Psoas muscle (tissue), 8 donors: ENCODE measurements around the gene COL1A1. TPM values are rescaled to one million over a fixed set of nuclear protein-coding genes. Genes with fewer than 3 reads are reported as not detected.

ENCODE experiments used
- ATAC-seq, 4 donors: fragments of 200-7000 bp; cut with Tn5 transposase; one replicate each; pipeline ENCODE4 v1.9.1; 2020; ENCODE audit warnings: moderate library complexity in 3 of 4, mild to moderate bottlenecking in 2 of 4
- DNase-seq, 2 donors: peaks; one replicate each; pipeline ENCODE4 v3.0.0-alpha.2; 2020
- H3K27ac ChIP-seq: fragments of 200-600 bp; one replicate; pipeline ENCODE4 v1.8.0; 2022
- H3K27me3 ChIP-seq, 3 donors: fragments of 200-600 bp in 1 of 3; one replicate each; pipeline versions ENCODE4 v1.6.1 to v1.8.0; 2013 to 2022; ENCODE audit warnings: low read length in 2 of 3, mild to moderate bottlenecking in 2 of 3, moderate library complexity in 1 of 3; ENCODE audit not compliant: insufficient read depth in 3 of 3
- H3K36me3 ChIP-seq, 2 donors: fragments of 200-600 bp in 1 of 2; one replicate each; pipeline versions ENCODE4 v1.6.1 to v1.8.0; 2013 to 2022; ENCODE audit warnings: low read depth in 1 of 2, mild to moderate bottlenecking in 1 of 2, moderate library complexity in 1 of 2; ENCODE audit not compliant: insufficient read depth in 1 of 2
- H3K4me1 ChIP-seq: fragments of 200-600 bp; one replicate; pipeline ENCODE4 v1.8.0; 2022
- H3K4me3 ChIP-seq: fragments of 200-600 bp; one replicate; pipeline ENCODE4 v1.8.0; 2022; ENCODE audit warnings: mild to moderate bottlenecking
- H3K9me3 ChIP-seq: fragments of 200-600 bp; one replicate; pipeline ENCODE4 v1.8.0; 2022
- CTCF ChIP-seq: fragments of 200-600 bp; IDR thresholded peaks from one replicate; pipeline ENCODE4 v1.8.0; 2022; ENCODE audit warnings: antibody characterized with exemption
- WGBS, 3 donors: extraction: QIAGEN DNeasy Blood & Tissue Kit; methylation state at CpG; one replicate each; pipeline versions ENCODE4 v1.1.6 to v1.1.7; 2013; 5-methylcytosine and 5-hydroxymethylcytosine counted together
- intact Hi-C, 2 donors: fragments of 100-400 bp; cut with DNase I; formaldehyde crosslinking; loops; one replicate each; pipeline versions ENCODE4 v1.11.0 to v1.14.2; 2022
- polyA plus RNA-seq, 3 donors: library from polyadenylated mRNA; stranded (reverse); fragments of 200-250 nt; gene quantifications; one replicate each; pipeline ENCODE4 v1.2.3, GENCODE V29; 2013
- total RNA-seq, 4 donors: library from RNA; stranded (reverse); fragmentation: NEBNext Ultra II Directional in 2 of 4; extraction: Animal tissue kit (Norgen Biotek cat#: 25700) in 2 of 4; gene quantifications; one replicate each; pipeline versions ENCODE4 v1.2.1 to v1.2.4, GENCODE V29; 2021 to 2023
- donor health status: healthy with polysubstance abuse.
- donor health status: DM: no; HTN: no; CAD: no; lungs with moderate emphysema.
- donor health status: Bipolar disorder and iron deficiency.
- donor health status: healthy.
- donor health status: DM: yes; HTN: yes; CAD: no.
- donor health status: DM: no; HTN: no; CAD: no.
- donor health status: DM: no; HTN: no; CAD: no.
- donor health status: DM: yes; HTN: yes; CAD: no.

COL1A1 gene
- total and polyA plus RNA-seq, 7 donors = 2.3 to 46.6 (median 10.2) TPM

DNA sequence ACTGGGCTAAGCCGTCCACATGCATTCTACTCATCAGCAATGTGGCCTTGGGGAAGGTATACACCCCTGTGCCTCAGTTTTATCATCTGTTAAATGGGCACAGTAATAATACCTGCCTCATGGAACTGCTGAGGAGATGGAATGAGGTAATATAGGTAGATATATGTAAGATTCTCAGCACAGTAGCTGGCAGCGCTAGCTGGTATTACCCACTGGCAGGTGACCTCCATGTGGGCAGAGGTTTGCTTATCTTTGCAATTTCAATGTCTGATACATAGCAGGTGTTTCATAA is 36.8 kb downstream of the COL1A1 start:
- intact Hi-C loops = no loop called here

GRCh38 chr17:50163843-50164696 is 37.4 kb downstream of the COL1A1 start:
- TF ChIP-seq CTCF = no peak
- WGBS, 3 donors = 53 to 64% (median 64%) methylated on average over 10 to 11 of the region's 11 CpGs
- DNase-seq (peak; percentile 60 to 79), ATAC-seq (peak in 3 of 4 donors; percentile 39 to 52 (median 45))
- H3K4me1 ChIP-seq = peaks cover 53% of the 10 kb centered on the region
- peak overlapping the region; percentile 99 for H3K27ac ChIP-seq
- intact Hi-C loops = no loop called here
- no peaks in the 10 kb centered on the region for H3K9me3 ChIP-seq
- H3K27me3 ChIP-seq = no peaks in the 10 kb centered on the region
- no peak overlapping the region for H3K4me3 ChIP-seq
- H3K36me3 ChIP-seq = peaks cover 0 to 14% of the 10 kb centered on the region in 2 donors

More for the DNA sequence above, 36.8 kb downstream of the COL1A1 start:
- 69 to 89% (median 78%) methylated on average over 2 of the region's 2 CpGs for WGBS, 3 donors
- Histone ChIP-seq H3K36me3 (peaks cover 0 to 18% of the 10 kb centered on the region in 2 donors), H3K27me3 (no peaks in the 10 kb centered on the region), H3K4me1 (peaks cover 53% of the 10 kb centered on the region), H3K4me3 (peak overlapping the region; percentile 80), H3K9me3 (no peaks in the 10 kb centered on the region), H3K27ac (peak overlapping the region; percentile 99)
- TF ChIP-seq CTCF = no peak
- ATAC-seq (no peak), DNase-seq (no peak)

GRCh38 chr17:50162466-50163254 is 38.8 kb downstream of the COL1A1 start:
- Histone ChIP-seq H3K27me3 (no peaks in the 10 kb centered on the region), H3K9me3 (no peaks in the 10 kb centered on the region), H3K27ac (peak overlapping the region; percentile 30), H3K4me1 (peaks cover 39% of the 10 kb centered on the region), H3K36me3 (no peaks in the 10 kb centered on the region), H3K4me3 (no peak overlapping the region)
- DNase-seq (no peak), ATAC-seq (no peak)
- 78 to 81% (median 78%) methylated on average over 8 of the region's 8 CpGs for WGBS, 3 donors
- intact Hi-C loops = no loop called here
- TF ChIP-seq CTCF = no peak

DNA sequence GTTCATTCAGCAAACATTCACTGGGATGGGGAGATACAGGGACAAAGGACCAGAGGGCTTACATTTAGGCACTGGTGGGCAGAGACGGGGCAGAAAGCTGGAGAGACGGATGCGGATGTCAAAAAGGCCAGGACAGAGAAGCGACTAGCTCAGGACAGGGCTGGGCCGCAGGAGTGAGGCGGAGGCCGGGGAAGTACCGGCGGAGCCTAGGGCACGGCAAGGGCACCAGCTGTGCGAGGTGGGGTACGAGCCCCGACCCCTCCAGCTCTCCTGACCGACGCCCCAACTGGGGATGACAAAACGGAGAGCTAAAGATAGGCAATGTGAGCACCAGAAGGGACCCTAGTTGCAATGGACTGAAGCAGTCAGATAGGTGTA is 39.5 kb downstream of the COL1A1 start:
- no peak for TF ChIP-seq CTCF
- Histone ChIP-seq H3K9me3 (no peaks in the 10 kb centered on the region), H3K27ac (peak overlapping the region; percentile 66), H3K4me1 (peaks cover 33% of the 10 kb centered on the region), H3K4me3 (peak overlapping the region; percentile 76), H3K36me3 (no peaks in the 10 kb centered on the region), H3K27me3 (no peaks in the 10 kb centered on the region)
- intact Hi-C loops = loop anchor here in 1 of 2 donors (1.0 to 2.0 kb wide), 3 partner anchors 10 to 45 kb away; no protein-coding TSS in a partner anchor
- DNase-seq (peak in 1 of 2 donors; percentile 31), ATAC-seq (no peak)
- WGBS, 3 donors = 50 to 59% (median 50%) methylated on average over 16 of the region's 16 CpGs
